ENCODE measurements around the gene RGS7.

Gene RGS7

GRCh38 chr1:240831191-240831631, 525.8 kb downstream of the RGS7 start:
- in situ Hi-C loops (cut with MboI; ENCODE audit: low sequenced_read_pairs), result no loop called here
- Histone ChIP-seq H3K4me3 (no peak overlapping the region), H3K4me1 (no peaks in the 10 kb centered on the region), H3K27me3 (ENCODE audit: low read depth) (0 out of 2 replicates have a peak, but pooled peaks cover 2% of the 10 kb centered on the region), H3K9me3 (no peaks in the 10 kb centered on the region), H3K36me3 (replicated peaks) (no peaks in the 10 kb centered on the region)
- DNase-seq (ENCODE audit: low spot score in 2 of 2), result no peak

GRCh38 chr1:240829487-240829886, 527.5 kb downstream of the RGS7 start:
- Histone ChIP-seq H3K4me3 (no peak overlapping the region), H3K27me3 (ENCODE audit: low read depth) (0 out of 2 replicates have a peak, but pooled peaks cover 2% of the 10 kb centered on the region), H3K4me1 (no peaks in the 10 kb centered on the region), H3K9me3 (no peaks in the 10 kb centered on the region), H3K36me3 (replicated peaks) (no peaks in the 10 kb centered on the region)
- in situ Hi-C loops (cut with MboI; ENCODE audit: low sequenced_read_pairs), result no loop called here
- no peak for DNase-seq (ENCODE audit: low spot score in 2 of 2)

GRCh38 chr1:240827786-240828185, 529.2 kb downstream of the RGS7 start:
- 0 out of 2 replicates have a peak, but pooled peaks cover 2% of the 10 kb centered on the region for H3K27me3 ChIP-seq (ENCODE audit: low read depth)
- in situ Hi-C loops (cut with MboI; ENCODE audit: low sequenced_read_pairs), result no loop called here
- no peaks in the 10 kb centered on the region for H3K36me3 ChIP-seq (replicated peaks)
- no peaks in the 10 kb centered on the region for H3K9me3 ChIP-seq
- H3K4me1 ChIP-seq, result no peaks in the 10 kb centered on the region
- H3K4me3 ChIP-seq, result no peak overlapping the region
- DNase-seq (ENCODE audit: low spot score in 2 of 2), result no peak

- Histone ChIP-seq H3K4me1 (no peaks in the 10 kb centered on the region), H3K9me3 (no peaks in the 10 kb centered on the region), H3K36me3 (replicated peaks) (no peaks in the 10 kb centered on the region), H3K4me3 (no peak overlapping the region), H3K27me3 (ENCODE audit: low read depth) (0 out of 2 replicates have a peak, but pooled peaks cover 4% of the 10 kb centered on the region)
- no peak for DNase-seq (ENCODE audit: low spot score in 2 of 2)
- in situ Hi-C loops (cut with MboI; ENCODE audit: low sequenced_read_pairs), result no loop called here
Measured at GRCh38 chr1:240824238-240824637, 532.8 kb downstream of the RGS7 start.

- no peak for DNase-seq (ENCODE audit: low spot score in 2 of 2)
- Histone ChIP-seq H3K4me1 (no peaks in the 10 kb centered on the region), H3K27me3 (ENCODE audit: low read depth) (0 out of 2 replicates have a peak, but pooled peaks cover 4% of the 10 kb centered on the region), H3K36me3 (replicated peaks) (no peaks in the 10 kb centered on the region), H3K9me3 (no peaks in the 10 kb centered on the region), H3K4me3 (no peak overlapping the region)
- in situ Hi-C loops (cut with MboI; ENCODE audit: low sequenced_read_pairs), result no loop called here
Measured at GRCh38 chr1:240823357-240823756, 533.6 kb downstream of the RGS7 start.

- no peak for DNase-seq (ENCODE audit: low spot score in 2 of 2)
- in situ Hi-C loops (cut with MboI; ENCODE audit: low sequenced_read_pairs), result no loop called here
- Histone ChIP-seq H3K36me3 (replicated peaks) (no peaks in the 10 kb centered on the region), H3K4me3 (no peak overlapping the region), H3K4me1 (no peaks in the 10 kb centered on the region), H3K27me3 (ENCODE audit: low read depth) (0 out of 2 replicates have a peak, but pooled peaks cover 3% of the 10 kb centered on the region), H3K9me3 (no peaks in the 10 kb centered on the region)
Measured at GRCh38 chr1:240821925-240822324, 535.1 kb downstream of the RGS7 start.

GRCh38 chr1:240820816-240821215, 536.2 kb downstream of the RGS7 start:
- Histone ChIP-seq H3K36me3 (replicated peaks) (no peaks in the 10 kb centered on the region), H3K9me3 (no peaks in the 10 kb centered on the region), H3K4me1 (no peaks in the 10 kb centered on the region), H3K27me3 (ENCODE audit: low read depth) (0 out of 2 replicates have a peak, but pooled peaks cover 2% of the 10 kb centered on the region), H3K4me3 (no peak overlapping the region)
- no peak for DNase-seq (ENCODE audit: low spot score in 2 of 2)
- in situ Hi-C loops (cut with MboI; ENCODE audit: low sequenced_read_pairs), result no loop called here

GRCh38 chr1:240816472-240816871, 540.5 kb downstream of the RGS7 start:
- no peaks in the 10 kb centered on the region for H3K9me3 ChIP-seq
- no peak for DNase-seq (ENCODE audit: low spot score in 2 of 2)
- 0 out of 2 replicates have a peak, but pooled peaks cover 3% of the 10 kb centered on the region for H3K27me3 ChIP-seq (ENCODE audit: low read depth)
- H3K36me3 ChIP-seq (replicated peaks), result no peaks in the 10 kb centered on the region
- in situ Hi-C loops (cut with MboI; ENCODE audit: low sequenced_read_pairs), result no loop called here
- no peaks in the 10 kb centered on the region for H3K4me1 ChIP-seq
- no peak overlapping the region for H3K4me3 ChIP-seq

GRCh38 chr1:240813720-240814119, 543.3 kb downstream of the RGS7 start:
- in situ Hi-C loops (cut with MboI; ENCODE audit: low sequenced_read_pairs), result no loop called here
- no peaks in the 10 kb centered on the region for H3K4me1 ChIP-seq
- H3K4me3 ChIP-seq, result no peak overlapping the region
- H3K9me3 ChIP-seq, result no peaks in the 10 kb centered on the region
- no peaks in the 10 kb centered on the region for H3K36me3 ChIP-seq (replicated peaks)
- H3K27me3 ChIP-seq (ENCODE audit: low read depth), result peaks cover 11% of the 10 kb centered on the region; the same call in 1 of the 2 replicates
- no peak for DNase-seq (ENCODE audit: low spot score in 2 of 2)

GRCh38 chr1:240811256-240811655, 545.7 kb downstream of the RGS7 start:
- no peak for DNase-seq (ENCODE audit: low spot score in 2 of 2)
- no peaks in the 10 kb centered on the region for H3K9me3 ChIP-seq
- no peaks in the 10 kb centered on the region for H3K4me1 ChIP-seq
- in situ Hi-C loops (cut with MboI; ENCODE audit: low sequenced_read_pairs), result no loop called here
- H3K4me3 ChIP-seq, result no peak overlapping the region
- peaks cover 11% of the 10 kb centered on the region; the same call in 1 of the 2 replicates for H3K27me3 ChIP-seq (ENCODE audit: low read depth)
- no peaks in the 10 kb centered on the region for H3K36me3 ChIP-seq (replicated peaks)

- no peaks in the 10 kb centered on the region for H3K9me3 ChIP-seq
- DNase-seq (ENCODE audit: low spot score in 2 of 2), result no peak
- no peaks in the 10 kb centered on the region for H3K4me1 ChIP-seq
- H3K4me3 ChIP-seq, result no peak overlapping the region
- peaks cover 11% of the 10 kb centered on the region; the same call in 1 of the 2 replicates for H3K27me3 ChIP-seq (ENCODE audit: low read depth)
- in situ Hi-C loops (cut with MboI; ENCODE audit: low sequenced_read_pairs), result no loop called here
- H3K36me3 ChIP-seq (replicated peaks), result no peaks in the 10 kb centered on the region
Measured at GRCh38 chr1:240808381-240808780, 548.6 kb downstream of the RGS7 start.

- Histone ChIP-seq H3K4me3 (no peak overlapping the region), H3K9me3 (no peaks in the 10 kb centered on the region), H3K4me1 (no peaks in the 10 kb centered on the region), H3K27me3 (ENCODE audit: low read depth) (peaks cover 8% of the 10 kb centered on the region; the same call in 1 of the 2 replicates), H3K36me3 (replicated peaks) (no peaks in the 10 kb centered on the region)
- no peak for DNase-seq (ENCODE audit: low spot score in 2 of 2)
- in situ Hi-C loops (cut with MboI; ENCODE audit: low sequenced_read_pairs), result no loop called here
Measured at GRCh38 chr1:240806200-240806745, 550.7 kb downstream of the RGS7 start.

- peaks cover 2% of the 10 kb centered on the region; the same call in 1 of the 2 replicates for H3K27me3 ChIP-seq (ENCODE audit: low read depth)
- in situ Hi-C loops (cut with MboI; ENCODE audit: low sequenced_read_pairs), result no loop called here
- no peaks in the 10 kb centered on the region for H3K36me3 ChIP-seq (replicated peaks)
- H3K9me3 ChIP-seq, result no peaks in the 10 kb centered on the region
- H3K4me1 ChIP-seq, result no peaks in the 10 kb centered on the region
- no peak for DNase-seq (ENCODE audit: low spot score in 2 of 2)
- no peak overlapping the region for H3K4me3 ChIP-seq
Measured at GRCh38 chr1:240804475-240804874, 552.5 kb downstream of the RGS7 start.

GRCh38 chr1:240803151-240803550, 553.9 kb downstream of the RGS7 start:
- in situ Hi-C loops (cut with MboI; ENCODE audit: low sequenced_read_pairs), result no loop called here
- peaks cover 3% of the 10 kb centered on the region; the same call in 1 of the 2 replicates for H3K27me3 ChIP-seq (ENCODE audit: low read depth)
- no peaks in the 10 kb centered on the region for H3K36me3 ChIP-seq (replicated peaks)
- DNase-seq (ENCODE audit: low spot score in 2 of 2), result no peak
- H3K4me1 ChIP-seq, result no peaks in the 10 kb centered on the region
- H3K4me3 ChIP-seq, result no peak overlapping the region
- H3K9me3 ChIP-seq, result no peaks in the 10 kb centered on the region
